Measurements from ENCODE around the gene ERI3. TPM values are rescaled to one million over a fixed set of nuclear protein-coding genes. Genes with fewer than 3 reads are reported as not detected.

Gene ERI3
- total RNA-seq, 1 experiment from 2014 or later: 74.2 TPM

DNA sequence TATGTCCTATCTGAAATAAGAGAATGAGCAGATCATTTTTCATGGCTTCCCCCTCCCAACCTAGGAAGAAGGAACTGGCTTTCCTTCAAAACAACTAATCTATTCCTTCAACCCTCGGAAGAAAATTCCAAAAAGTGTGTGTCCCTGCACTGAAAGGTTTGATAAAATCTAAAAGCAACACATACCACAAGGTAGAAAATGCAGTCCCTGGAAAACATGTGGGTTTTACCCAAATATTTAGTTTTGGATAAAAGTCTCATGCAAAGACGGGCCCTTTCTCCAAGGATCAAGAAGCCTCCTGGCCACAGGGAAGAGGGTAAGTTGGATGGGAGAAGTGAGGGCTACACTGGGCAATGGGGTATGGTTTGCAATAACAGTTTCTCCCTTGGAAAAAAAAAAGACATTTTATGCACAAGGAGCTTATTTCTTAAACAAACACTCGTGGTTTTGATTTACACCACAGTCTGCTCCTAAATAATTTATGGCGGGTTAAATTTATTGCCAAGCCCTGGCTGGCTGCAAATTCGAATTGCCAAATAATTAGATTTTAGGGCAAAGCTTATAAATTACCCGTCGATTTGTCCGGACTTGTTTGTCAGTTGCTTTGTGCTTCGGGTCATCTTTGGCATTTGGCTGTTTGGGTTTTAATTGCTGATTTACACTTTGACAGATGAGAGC, 28.9 kb downstream of the ERI3 start:
- Histone ChIP-seq H3K27ac (ENCODE audit: low read depth, low read length) (no peak overlapping the region), H3K4me1 (ENCODE audit: control insufficient read depth in 1 of 2, insufficient read depth in 2 of 2, low read length in 2 of 2) (peaks cover 28 to 31% of the 10 kb centered on the region in 2 experiments), H3K4me3 (replicated peaks in 1 of 2; ENCODE audit: low read depth in 1 of 2, low read length in 2 of 2) (no peak overlapping the region), H2AFZ (ENCODE audit: low read depth, low read length, poor library complexity, severe bottlenecking) (no peak overlapping the region), H3K9me3 (ENCODE audit: control insufficient read depth in 1 of 2, insufficient read depth in 1 of 2, low read depth in 1 of 2, low read length in 2 of 2) (no peaks in the 10 kb centered on the region), H4K20me1 (ENCODE audit: insufficient read depth) (no peaks in the 10 kb centered on the region; the same call in 1 of the 2 replicates), H3K79me2 (ENCODE audit: insufficient read depth, low read length) (peaks cover 19% of the 10 kb centered on the region), H3K9ac (ENCODE audit: low read length) (no peak overlapping the region), H3K9me2 (ENCODE audit: insufficient read depth) (no peaks in the 10 kb centered on the region), H3K36me3 (ENCODE audit: control insufficient read depth in 1 of 2, insufficient read depth in 2 of 2, low read length in 2 of 2) (no peaks in the 10 kb centered on the region), H3K4me2 (ENCODE audit: low read length) (no peak overlapping the region), H3K27me3 (ENCODE audit: insufficient read depth, low read length) (no peaks in the 10 kb centered on the region)
- ChIA-PET POLR2A (no interaction called here), RAD21 (ENCODE audit: low non-redundant PET in 1 of 2, low total read pairs in 2 of 2, uncharacterized antibody in 2 of 2, unreplicated experiment in 2 of 2) (no interaction called here), CTCF (no interaction called here)
- intact Hi-C loops (cut with micrococcal nuclease): no loop called here
- ATAC-seq (no peak), DNase-seq (ENCODE audit: low read depth, low spot score) (no peak)
- BruUV-seq (replicated peaks): no TSS peak
- TF ChIP-seq ZNF274 (IDR thresholded peaks at IDR 0.05; ENCODE audit: low read depth, low read length) (no peak), POLR2AphosphoS5 (IDR thresholded peaks at IDR 0.05; ENCODE audit: low read depth, low read length) (no peak), EGR1 (IDR thresholded peaks at IDR 0.05; ENCODE audit: low read depth) (no peak), ZFX (IDR thresholded peaks at IDR 0.05) (no peak), EZH2 (IDR thresholded peaks at IDR 0.05) (no peak), EZH2phosphoT487 (IDR thresholded peaks at IDR 0.05; ENCODE audit: borderline replicate concordance) (no peak), FOSL1 (IDR thresholded peaks at IDR 0.05; ENCODE audit: low read depth) (no peak), RAD21 (IDR thresholded peaks at IDR 0.05; ENCODE audit: low read depth) (no peak), ELF1 (IDR thresholded peaks at IDR 0.05; ENCODE audit: borderline replicate concordance, low read depth) (no peak)
- TF ChIP-seq, protein P1, sequence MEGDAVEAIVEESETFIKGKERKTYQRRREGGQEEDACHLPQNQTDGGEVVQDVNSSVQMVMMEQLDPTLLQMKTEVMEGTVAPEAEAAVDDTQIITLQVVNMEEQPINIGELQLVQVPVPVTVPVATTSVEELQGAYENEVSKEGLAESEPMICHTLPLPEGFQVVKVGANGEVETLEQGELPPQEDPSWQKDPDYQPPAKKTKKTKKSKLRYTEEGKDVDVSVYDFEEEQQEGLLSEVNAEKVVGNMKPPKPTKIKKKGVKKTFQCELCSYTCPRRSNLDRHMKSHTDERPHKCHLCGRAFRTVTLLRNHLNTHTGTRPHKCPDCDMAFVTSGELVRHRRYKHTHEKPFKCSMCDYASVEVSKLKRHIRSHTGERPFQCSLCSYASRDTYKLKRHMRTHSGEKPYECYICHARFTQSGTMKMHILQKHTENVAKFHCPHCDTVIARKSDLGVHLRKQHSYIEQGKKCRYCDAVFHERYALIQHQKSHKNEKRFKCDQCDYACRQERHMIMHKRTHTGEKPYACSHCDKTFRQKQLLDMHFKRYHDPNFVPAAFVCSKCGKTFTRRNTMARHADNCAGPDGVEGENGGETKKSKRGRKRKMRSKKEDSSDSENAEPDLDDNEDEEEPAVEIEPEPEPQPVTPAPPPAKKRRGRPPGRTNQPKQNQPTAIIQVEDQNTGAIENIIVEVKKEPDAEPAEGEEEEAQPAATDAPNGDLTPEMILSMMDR (IDR thresholded peaks at IDR 0.05 in 2 of 3, conservative IDR thresholded peaks at IDR 0.05 in 1 of 3; ENCODE audit: borderline replicate concordance in 1 of 3, insufficient read depth in 1 of 3, low read depth in 2 of 3, low read length in 2 of 3): no peak

All from HCT116 (cell line).